ENCODE data around the gene SERP2. TPM values are rescaled to one million over a fixed set of nuclear protein-coding genes. Genes with fewer than 3 reads are reported as not detected.

The SERP2 gene
- total RNA-seq, 1 experiment from 2014 or later = 1.2 TPM

- no peak for ATAC-seq
- POLR2A ChIA-PET (ENCODE audit: unreplicated experiment) = no interaction called here
Measured at GRCh38 chr13:44351505-44351854, 22.1 kb upstream of the SERP2 start.

GRCh38 chr13:44352202-44352601 lies 21.4 kb upstream of the SERP2 start:
- H3F3A ChIP-seq (ENCODE audit: low read length, unreplicated experiment) = no peaks in the 10 kb centered on the region
- no peak overlapping the region for H3K4me2 ChIP-seq (ENCODE audit: low read length)
- no peaks in the 10 kb centered on the region for H3K27me3 ChIP-seq (ENCODE audit: low read length)
- no TSS peak for BruUV-seq (replicated peaks)
- intact Hi-C loops (cut with micrococcal nuclease) = no loop called here
- H4K20me1 ChIP-seq (ENCODE audit: low read length) = no peaks in the 10 kb centered on the region
- H3K9me3 ChIP-seq (ENCODE audit: low read length) = no peaks in the 10 kb centered on the region
- H2AFZ ChIP-seq (ENCODE audit: low read length) = no peak overlapping the region
- H3K79me2 ChIP-seq (ENCODE audit: low read length) = no peaks in the 10 kb centered on the region
- H3K27ac ChIP-seq (ENCODE audit: low read length) = no peak overlapping the region
- H3K4me3 ChIP-seq (ENCODE audit: low read length) = no peak overlapping the region
- DNase-seq = no peak
- ChIA-PET CTCF (no interaction called here), POLR2A (ENCODE audit: unreplicated experiment) (interaction anchor here (0.6 kb wide), 1 partner anchor 235 kb away, joined by 4 read pairs; no protein-coding TSS in a partner anchor)
- ATAC-seq = no peak
- H3K9ac ChIP-seq (ENCODE audit: low read length) = no peak overlapping the region
- no peaks in the 10 kb centered on the region for H3K36me3 ChIP-seq (ENCODE audit: low read depth, low read length)
- no peaks in the 10 kb centered on the region for H3K9me2 ChIP-seq (replicated peaks; ENCODE audit: low read length)
- no peaks in the 10 kb centered on the region for H3K4me1 ChIP-seq (ENCODE audit: insufficient read depth, low read length)
- TF ChIP-seq EZH2phosphoT487 (IDR thresholded peaks at IDR 0.05; ENCODE audit: borderline replicate concordance, low read length) (no peak), EZH2 (IDR thresholded peaks at IDR 0.05; ENCODE audit: low read length, unreplicated experiment) (no peak), CTCF (conservative IDR thresholded peaks at IDR 0.05; ENCODE audit: low read depth, low read length) (no peak)

More at GRCh38 chr13:44351505-44351854, 22.1 kb upstream of the SERP2 start:
- H3F3A ChIP-seq (ENCODE audit: low read length, unreplicated experiment) = no peaks in the 10 kb centered on the region
- no peak overlapping the region for H3K4me2 ChIP-seq (ENCODE audit: low read length)
- no peaks in the 10 kb centered on the region for H3K4me1 ChIP-seq (ENCODE audit: insufficient read depth, low read length)
- no peaks in the 10 kb centered on the region for H3K36me3 ChIP-seq (ENCODE audit: low read depth, low read length)
- no peaks in the 10 kb centered on the region for H4K20me1 ChIP-seq (ENCODE audit: low read length)
- H3K9ac ChIP-seq (ENCODE audit: low read length) = no peak overlapping the region
- BruUV-seq (replicated peaks) = no TSS peak
- no peaks in the 10 kb centered on the region for H3K79me2 ChIP-seq (ENCODE audit: low read length)
- TF ChIP-seq EZH2phosphoT487 (IDR thresholded peaks at IDR 0.05; ENCODE audit: borderline replicate concordance, low read length) (no peak), CTCF (conservative IDR thresholded peaks at IDR 0.05; ENCODE audit: low read depth, low read length) (no peak), EZH2 (IDR thresholded peaks at IDR 0.05; ENCODE audit: low read length, unreplicated experiment) (no peak)
- H3K4me3 ChIP-seq (ENCODE audit: low read length) = no peak overlapping the region
- no peak for DNase-seq
- intact Hi-C loops (cut with micrococcal nuclease) = no loop called here
- no peaks in the 10 kb centered on the region for H3K27me3 ChIP-seq (ENCODE audit: low read length)
- H3K27ac ChIP-seq (ENCODE audit: low read length) = no peak overlapping the region
- CTCF ChIA-PET = no interaction called here
- no peaks in the 10 kb centered on the region for H3K9me3 ChIP-seq (ENCODE audit: low read length)
- no peaks in the 10 kb centered on the region for H3K9me2 ChIP-seq (replicated peaks; ENCODE audit: low read length)
- no peak overlapping the region for H2AFZ ChIP-seq (ENCODE audit: low read length)

- Histone ChIP-seq H3K9me2 (replicated peaks; ENCODE audit: low read length) (no peaks in the 10 kb centered on the region), H4K20me1 (ENCODE audit: low read length) (no peaks in the 10 kb centered on the region), H3K4me2 (ENCODE audit: low read length) (no peak overlapping the region), H3F3A (ENCODE audit: low read length, unreplicated experiment) (no peaks in the 10 kb centered on the region), H2AFZ (ENCODE audit: low read length) (no peak overlapping the region), H3K79me2 (ENCODE audit: low read length) (no peaks in the 10 kb centered on the region), H3K27ac (ENCODE audit: low read length) (no peak overlapping the region), H3K36me3 (ENCODE audit: low read depth, low read length) (no peaks in the 10 kb centered on the region), H3K9me3 (ENCODE audit: low read length) (no peaks in the 10 kb centered on the region), H3K4me3 (ENCODE audit: low read length) (no peak overlapping the region), H3K4me1 (ENCODE audit: insufficient read depth, low read length) (no peaks in the 10 kb centered on the region), H3K9ac (ENCODE audit: low read length) (no peak overlapping the region), H3K27me3 (ENCODE audit: low read length) (no peaks in the 10 kb centered on the region)
- intact Hi-C loops (cut with micrococcal nuclease) = no loop called here
- BruUV-seq (replicated peaks) = no TSS peak
- no peak for ATAC-seq
- POLR2A ChIA-PET (ENCODE audit: unreplicated experiment) = interaction anchor here (0.6 kb wide), 1 partner anchor 235 kb away, joined by 4 read pairs; no protein-coding TSS in a partner anchor
- no peak for TF ChIP-seq EZH2 (IDR thresholded peaks at IDR 0.05; ENCODE audit: low read length, unreplicated experiment)
- TF ChIP-seq CTCF (conservative IDR thresholded peaks at IDR 0.05; ENCODE audit: low read depth, low read length) = no peak
- TF ChIP-seq EZH2phosphoT487 (IDR thresholded peaks at IDR 0.05; ENCODE audit: borderline replicate concordance, low read length) = no peak
- CTCF ChIA-PET = no interaction called here
- no peak for DNase-seq
Measured at GRCh38 chr13:44352671-44353070, 21.0 kb upstream of the SERP2 start.

Data from PC-3 (cell line).